M059J (cell line): ENCODE data around the gene SEPTIN10. TPM values are rescaled to one million over a fixed set of nuclear protein-coding genes. Genes with fewer than 3 reads are reported as not detected.
A peak's percentile ranks its signal among the peaks of the same experiment; 100 is the strongest.
"Not testable (repeated sequence)": the region's sequence is repeated elsewhere in the genome, so short reads cannot be mapped to it uniquely, and the experiment has no call there.

Source experiments
- DNase-seq: peaks from one replicate; pipeline ENCODE4 v3.0.0-alpha.2; 2012; ENCODE audit warnings: low read depth
- total RNA-seq: library from RNA; depleted of rRNA; stranded (reverse); fragments of >200 nt; shearing (Covaris generic); gene quantifications from 2 replicates; pipeline ENCODE4 v1.2.3, GENCODE V29; 2014

Gene SEPTIN10
- total RNA-seq, 1 experiment from 2014 or later = 74.5 TPM

DNA sequence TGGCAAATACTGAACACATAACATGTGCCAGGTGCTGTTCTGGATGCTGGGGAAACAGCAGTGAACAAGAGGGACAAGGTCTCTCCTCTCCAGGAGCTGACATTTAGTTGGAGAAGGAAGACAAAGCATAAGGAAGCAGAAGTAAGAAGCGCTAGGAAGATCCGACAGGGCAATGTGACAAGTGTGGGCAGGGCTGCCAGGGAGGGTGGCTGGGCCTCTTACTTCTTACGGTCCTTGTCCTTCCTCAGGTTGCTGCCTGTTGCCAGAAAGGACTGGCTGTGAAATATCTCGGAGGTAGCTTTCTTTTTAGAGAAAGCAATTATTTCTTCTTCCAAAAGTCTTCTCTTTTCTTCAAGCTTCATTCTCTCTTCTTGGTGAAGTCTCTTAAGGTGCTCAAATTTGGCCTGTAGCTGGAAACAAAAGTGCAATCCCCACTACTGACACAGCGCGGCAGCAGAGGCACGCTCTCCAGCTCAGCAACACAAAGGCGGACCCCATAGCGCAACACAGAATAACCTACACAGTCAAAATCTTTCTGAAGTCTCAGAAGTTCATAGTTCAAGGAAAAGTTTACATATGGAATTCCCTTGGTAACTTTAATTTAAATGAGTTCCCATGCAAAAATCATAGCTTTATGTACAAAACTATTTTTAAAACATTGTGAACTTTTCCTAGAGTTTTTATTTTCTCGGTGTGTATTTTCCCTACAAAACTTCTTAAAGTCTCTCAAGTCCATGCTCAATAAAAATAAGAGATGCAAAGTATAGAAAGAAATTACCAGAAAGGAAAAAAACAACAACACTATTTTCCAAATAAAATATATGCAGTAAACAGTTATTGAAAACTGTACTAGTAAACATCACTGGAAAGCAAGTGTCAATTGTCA, 67.7 kb downstream of the SEPTIN10 start:
- peak; percentile 22 for DNase-seq

DNA sequence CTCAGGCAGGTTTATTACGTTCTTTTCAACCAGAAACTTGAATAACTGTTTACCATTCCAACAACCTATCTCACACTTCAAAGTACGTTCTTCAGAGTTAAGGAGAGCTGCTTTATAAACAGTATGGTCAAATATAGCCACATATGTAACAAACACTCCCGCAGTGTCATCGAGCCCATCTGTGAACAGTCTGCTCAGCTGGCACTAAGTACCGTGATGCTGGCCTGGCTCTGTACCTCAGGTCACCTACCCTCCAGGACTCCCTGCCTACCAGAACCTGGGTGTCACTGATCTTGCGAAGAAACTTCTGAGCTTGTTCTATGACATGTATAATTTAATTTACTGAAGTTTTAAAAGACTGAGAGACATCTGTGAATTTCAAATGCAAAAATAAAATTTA, 71.4 kb downstream of the SEPTIN10 start:
- no peak for DNase-seq

DNA sequence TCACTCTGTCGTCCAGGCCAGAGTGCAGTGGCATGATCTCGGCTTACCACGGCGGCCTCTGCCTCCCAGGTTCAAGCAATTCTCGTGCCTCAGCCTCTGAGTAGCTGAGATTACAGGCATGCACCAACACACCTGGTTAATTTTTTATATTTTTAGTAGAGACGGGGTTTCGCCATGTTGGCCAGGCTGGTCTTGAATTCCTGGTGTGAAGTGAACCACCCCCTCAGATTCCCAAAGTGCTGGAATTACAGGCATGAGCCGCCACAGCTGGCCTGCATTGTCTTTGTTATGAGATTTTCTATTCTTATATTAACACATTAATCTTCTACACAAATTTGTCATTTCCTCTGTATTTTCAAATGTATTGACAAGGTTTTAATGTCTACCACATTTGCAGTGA, 75.2 kb downstream of the SEPTIN10 start:
- DNase-seq = no peak

DNA sequence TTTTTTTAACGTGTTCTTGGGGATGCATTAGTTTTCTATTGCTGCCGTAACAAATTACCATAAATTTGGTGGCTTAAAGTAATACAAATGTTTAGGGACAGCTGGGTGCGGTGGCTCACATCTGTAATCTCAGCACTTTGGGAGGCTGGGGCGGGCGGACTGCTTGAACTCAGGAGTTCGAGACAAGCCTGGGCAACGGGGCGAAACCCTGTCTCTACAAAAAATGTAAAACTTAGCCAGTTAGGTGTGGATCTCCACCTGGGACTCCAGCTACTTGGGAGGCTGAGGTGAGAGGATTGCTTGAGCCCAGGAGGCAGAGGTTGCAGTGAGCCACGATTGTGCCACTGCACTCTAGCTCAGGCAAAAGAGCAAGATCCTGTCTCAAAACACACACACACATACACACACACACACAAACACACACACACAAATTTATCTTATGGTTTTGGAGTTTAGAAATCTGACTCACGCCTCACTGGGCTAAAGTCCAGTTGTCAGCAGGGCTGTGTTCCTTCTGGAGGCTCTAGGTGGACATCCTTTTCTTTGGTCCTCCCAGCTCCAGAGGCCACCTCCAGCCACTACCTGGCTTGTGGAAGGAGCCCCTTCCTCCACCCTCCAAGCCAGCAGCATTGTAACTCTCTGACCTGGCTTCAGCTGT, 76.1 kb downstream of the SEPTIN10 start:
- peak; percentile 16 for DNase-seq

DNA sequence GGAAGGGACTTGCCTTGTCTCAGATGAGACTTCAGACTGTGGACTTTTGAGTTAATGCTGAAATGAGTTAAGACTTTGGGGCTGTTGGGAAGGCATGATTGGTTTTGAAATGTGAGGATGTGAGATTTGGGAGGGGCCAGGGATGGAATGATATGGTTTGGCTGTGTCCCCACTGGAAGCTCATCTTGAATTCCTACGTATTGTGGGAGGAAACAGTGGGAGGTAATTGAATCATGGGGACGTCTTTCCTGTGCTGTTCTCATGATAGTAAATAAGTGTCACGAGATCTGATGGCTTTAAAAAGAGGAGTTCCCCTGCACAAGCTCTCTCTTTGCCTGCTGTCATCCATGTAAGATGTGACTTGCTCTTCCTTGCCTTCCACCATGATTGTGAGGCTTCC, 77.2 kb downstream of the SEPTIN10 start:
- DNase-seq = not testable (repeated sequence)

DNA sequence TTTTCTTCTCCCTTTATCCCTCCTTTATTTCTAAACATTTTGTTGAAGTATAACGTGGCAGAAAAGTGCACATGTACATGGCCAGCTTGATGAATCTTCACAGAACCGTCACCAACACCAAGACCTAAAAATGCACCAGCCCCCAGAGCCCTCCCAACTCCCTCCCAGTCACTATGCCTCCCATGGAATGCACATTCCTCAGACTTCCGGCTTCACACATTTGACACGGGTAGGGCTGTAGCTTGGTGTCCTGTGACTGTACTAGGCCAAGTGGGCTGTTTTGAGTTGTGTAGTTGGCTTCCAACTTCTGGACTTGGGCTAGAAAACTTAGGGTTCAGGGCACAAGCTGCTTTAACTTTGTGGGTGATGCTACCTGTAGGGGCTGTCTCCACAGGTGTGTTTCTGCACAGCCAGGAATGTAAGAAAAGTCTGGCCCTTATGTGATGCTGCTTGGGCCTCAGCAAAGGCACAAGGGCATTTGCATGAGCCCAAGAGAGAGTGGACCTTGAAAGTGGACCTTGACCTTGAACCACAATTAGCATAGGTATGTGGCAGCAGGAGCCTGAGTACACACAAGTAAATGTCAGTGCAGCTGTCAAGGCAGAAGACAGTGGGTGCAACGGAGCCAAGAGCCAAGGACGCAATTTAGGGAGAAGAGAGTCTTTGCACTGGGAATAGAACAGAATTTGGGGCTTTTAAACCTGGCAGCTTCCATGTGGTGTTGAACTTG, 78.4 kb downstream of the SEPTIN10 start:
- DNase-seq = no peak

DNA sequence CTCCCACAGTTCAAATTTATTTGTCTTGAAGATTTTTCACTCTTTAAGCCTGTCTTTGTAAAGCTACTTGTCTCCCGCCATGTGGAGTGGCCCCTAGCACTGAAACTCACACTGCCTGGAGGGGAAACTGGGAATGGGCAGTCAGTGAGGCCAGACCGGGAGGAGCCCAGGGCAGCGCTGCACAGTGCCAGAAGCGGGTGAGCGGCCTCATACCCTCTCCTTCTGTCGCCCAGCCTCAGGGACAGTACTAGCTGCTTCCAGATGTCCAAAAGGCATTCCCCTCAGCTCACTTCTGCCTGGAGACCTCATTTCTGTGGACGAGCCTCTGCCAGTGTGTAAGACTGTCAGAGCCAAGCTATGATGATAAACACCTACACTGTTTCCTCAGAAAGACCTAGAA, 79.9 kb downstream of the SEPTIN10 start:
- DNase-seq = no peak

DNA sequence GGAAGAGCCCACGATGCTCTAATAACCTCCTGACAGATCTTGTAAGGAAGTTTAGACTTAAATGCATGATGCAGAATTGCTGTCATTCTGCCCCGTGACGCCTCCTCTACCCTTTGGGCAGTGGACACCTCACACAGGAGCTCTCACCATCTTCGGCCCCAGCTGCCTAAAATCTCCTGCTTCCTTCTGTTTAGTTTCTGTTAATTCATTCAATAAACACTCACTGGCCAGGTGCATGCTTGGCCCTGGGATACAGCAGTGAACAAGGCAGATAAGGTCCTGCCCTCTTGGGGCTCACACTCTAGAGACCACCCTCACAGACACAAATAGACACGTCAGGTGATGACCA, 81.1 kb downstream of the SEPTIN10 start:
- DNase-seq = no peak

DNA sequence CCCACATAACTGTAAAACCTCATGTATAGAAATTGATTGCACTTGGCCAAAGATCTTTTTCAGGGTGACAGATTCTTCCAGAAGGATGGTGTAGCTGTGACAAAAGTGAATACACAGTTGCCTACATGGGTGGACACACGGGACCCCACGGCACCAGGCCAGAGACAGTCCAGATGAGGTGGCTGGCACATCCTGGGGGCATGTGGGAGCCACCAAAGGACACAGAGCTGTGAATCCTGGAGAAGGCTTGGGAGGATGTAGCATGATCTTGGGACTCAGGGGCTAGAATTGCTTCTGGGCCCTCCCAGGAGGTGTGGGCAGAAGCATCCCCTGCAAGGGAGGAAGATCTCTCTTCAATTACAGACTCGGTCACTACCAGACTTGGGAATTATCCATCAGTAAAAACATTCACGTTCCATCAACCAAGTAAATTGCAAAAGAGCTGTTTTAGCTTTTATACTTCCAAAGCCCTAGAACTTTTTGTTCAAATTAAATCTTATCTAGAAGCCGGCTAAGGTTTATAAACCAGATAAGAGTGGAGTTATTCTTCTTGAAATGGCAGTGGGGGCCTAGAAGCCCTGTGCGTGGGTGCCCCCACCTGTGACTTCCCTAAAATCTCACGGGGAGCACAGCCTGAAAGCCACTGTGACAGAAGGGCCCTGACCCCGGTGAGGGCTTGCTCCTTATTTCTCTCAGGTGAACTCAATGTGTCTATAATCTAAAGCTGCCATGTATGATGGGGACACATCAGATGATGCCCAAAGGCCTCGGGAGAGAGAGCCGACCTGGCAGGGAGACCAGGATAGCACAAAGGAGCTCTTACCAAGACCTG, 81.7 kb downstream of the SEPTIN10 start:
- DNase-seq = no peak

DNA sequence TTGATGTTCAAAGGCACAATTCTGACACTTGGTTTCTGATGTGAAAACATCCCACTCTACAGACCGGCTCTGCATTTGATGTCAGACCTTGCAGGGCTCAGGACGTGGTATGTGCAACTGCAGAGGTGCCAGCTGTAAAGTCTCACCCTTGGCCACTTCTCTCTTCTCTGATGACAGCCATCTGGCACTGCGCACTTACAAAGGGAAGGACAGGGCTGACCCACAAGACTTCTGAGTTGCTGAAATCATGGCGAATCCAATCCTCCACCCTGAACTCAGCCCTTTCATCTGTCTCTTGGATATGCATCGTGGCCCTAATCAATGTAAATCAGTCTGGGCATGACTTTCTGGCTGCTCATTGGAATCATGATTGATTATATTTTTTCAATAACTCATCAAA, 82.5 kb downstream of the SEPTIN10 start:
- DNase-seq = no peak

DNA sequence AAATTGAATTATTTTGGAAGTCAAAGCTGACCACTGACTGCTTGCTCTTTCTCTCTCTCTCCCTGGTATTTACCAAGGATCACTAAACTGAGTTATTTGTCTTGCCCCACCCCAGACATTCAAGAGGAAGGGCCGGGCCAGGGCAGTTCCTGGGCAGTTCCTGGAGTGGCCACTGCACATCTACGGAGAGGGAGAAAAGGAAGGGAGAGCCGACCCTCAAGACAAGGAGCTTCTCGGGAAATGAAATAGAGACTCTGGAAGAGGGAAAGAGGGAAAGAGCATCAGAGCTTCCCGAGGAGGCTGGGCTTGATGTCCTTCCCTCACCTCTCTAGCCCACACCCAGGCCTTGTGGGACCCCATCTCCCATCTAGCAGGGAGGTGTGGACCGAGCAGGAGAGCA, 83.1 kb downstream of the SEPTIN10 start:
- DNase-seq = no peak

DNA sequence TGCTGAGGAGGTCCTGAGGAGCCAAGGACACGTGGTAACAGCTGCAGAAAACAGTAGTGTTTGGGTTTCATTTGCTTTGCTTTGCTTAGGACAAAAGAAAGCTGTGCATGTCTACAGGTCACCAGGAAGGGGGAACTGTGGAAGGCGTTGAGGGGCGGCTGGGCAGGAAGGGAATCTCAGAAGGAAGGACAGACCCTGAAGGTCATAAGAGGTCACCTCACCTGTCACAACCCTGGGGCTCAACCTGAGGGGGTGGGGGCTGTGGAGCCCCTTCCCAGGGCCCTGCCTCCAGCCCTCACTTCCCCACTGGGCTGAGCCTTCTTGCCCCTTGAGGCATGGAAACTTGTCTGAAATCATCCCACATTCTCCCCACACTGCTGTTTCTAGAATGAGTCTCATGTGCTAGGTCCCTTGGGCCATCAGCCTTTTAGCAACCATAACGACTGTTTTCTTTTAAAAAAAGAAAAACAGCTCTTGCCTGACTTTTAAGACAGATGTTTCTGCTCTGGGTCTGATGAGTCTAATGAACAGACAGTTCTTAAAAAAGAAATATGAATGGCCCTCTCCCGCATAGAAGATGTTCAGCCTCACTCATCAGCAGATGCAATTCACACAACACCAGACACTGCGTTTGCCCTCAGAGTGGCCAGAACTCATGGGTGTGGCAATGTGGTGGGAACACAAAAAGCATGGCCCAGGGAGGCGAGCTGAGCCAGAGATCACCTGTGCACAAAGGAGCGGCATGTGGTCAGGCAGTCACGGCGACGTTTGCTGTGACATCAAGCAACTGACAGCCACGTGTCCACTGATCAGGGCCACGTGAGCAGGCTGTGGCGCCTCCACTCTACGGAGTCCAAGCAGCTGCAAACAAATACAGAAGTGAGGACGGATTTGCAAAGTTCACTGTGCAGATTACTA, 84.0 kb downstream of the SEPTIN10 start:
- DNase-seq = no peak

DNA sequence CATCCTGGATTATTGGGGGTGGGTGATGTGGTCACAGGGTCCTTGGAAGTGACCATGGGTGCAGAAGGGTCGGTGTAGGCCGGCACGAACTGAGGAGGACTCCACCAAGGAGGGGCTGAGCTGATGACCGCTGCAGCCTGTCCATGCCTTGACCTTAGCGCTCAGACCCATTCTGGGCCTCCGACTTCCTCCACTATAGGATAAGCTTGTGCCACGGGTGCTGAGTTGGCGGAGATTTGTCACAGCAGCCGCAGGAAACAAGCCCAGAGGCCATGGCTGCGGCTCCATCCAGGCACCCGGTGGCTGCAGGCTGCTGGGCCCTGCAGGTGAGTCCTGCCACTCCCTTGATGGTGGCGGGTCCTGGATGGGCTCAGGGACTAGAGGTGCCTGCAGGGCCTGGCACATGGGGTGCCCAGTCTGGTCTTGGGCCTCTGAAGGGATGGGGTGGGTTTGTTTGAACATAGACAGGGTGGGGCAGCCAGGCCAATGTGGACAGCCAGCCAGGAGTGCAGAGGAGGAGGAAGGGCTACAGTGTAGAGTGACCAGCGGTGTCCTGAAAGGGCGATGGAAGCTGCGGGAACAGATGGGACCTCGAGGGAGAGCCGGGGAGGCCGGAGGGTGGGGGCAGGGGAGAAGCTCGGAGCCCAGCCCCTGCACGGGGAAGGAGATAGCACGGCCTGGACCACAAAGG, 84.8 kb downstream of the SEPTIN10 start:
- no peak for DNase-seq

DNA sequence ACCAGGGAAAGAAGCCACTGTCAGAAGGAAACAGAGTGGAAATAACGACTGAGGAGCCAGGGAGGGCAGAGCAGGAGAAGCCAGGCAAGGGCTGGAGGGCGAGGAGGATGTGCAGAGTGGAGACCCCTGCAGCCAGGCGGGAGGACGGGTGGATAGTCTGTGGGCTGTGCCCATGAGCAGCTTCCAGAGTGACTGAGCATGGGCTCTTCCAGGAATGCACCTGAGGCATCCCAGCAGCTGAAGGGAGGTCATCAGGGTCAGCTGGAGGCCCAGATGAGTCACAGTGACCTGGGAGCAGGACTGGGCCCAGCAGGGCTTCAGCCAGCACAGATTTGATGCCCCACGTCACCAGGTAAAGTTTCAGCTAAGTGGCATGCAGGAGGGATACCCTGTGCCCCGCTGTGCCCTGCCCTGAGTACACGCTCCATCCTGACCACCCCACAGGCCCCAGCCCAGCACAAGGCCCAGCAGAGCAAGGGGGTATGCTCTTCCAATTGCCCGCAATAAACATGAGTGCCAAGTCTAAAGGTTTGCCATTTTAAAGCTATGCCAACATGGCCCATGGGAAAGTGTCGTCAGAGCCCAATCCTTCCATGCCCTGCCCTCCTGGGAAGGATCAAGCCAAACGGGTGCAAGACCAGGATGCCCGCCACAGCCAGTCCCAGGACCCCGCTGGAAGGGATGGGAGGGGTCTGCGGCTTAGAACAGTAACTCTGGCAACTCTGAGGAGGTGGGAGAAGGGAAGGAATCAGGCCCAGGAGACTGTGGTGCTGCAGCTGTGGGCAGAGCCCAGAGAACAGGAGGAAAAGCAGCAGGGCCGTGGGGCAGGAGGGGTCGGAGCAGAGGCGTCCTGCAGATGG, 85.7 kb downstream of the SEPTIN10 start:
- peak; percentile 44 for DNase-seq

DNA sequence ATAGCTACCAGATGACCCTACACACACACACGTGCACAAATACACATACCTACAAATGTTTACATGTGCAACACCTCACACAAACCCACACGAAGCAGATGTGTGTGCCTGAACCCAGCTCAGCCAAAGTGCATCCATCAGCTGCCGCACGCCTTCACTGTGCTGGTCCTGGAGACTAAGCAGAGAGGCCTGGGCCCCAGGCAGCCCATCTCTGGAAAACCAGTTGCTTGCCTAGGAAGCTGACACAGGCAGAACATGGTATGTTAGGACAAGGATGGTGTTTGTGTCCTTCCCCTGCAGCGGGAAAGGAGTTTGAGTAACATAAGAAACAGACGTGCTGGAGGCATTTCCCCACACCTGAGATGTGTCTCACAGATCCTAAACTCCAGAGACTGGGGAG, 86.7 kb downstream of the SEPTIN10 start:
- DNase-seq = no peak

DNA sequence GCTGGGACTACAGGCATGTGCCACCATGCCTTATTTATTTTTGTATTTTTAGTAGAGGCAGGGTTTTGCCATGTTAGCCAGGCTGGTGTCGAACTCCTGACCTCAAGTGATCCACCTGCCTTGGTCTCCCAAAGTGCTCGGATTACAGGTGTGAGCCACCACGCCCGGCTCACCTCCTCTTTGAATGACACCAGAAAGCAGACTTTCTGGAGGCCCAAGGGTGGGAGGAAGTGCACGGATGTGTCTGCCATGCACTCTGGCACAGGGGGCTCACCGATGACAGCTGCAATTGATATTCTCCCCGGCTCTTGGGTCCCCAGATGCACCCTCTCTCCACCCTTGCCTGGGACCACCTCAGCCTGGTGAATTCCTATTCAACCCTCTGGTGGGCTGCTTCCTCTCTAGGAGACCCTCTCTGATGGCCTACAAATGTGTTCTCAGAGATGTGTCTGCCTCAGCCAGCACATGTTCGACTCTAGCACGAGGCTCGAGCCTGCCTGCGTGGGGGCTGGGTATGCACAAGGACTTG, 87.3 kb downstream of the SEPTIN10 start:
- no peak for DNase-seq

DNA sequence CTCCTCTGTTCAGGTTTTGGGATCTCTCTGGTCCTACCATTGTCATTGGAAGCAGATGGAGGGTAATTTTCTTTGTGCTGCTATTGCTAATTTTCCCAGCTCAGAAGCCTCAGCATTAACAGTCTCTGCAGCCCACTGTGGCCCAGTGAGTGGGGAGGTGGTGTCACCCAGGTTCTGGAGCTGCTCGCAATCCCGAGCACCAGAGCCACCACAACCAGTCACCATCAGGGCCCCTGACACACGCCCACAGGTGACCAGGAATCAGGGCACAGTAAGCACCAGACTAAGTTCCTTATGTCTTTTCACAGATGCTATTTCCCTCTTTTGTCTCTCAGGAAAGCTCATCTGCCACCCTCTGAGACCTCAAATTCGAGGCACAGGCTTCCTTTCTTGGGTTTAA, 87.9 kb downstream of the SEPTIN10 start:
- no peak for DNase-seq

DNA sequence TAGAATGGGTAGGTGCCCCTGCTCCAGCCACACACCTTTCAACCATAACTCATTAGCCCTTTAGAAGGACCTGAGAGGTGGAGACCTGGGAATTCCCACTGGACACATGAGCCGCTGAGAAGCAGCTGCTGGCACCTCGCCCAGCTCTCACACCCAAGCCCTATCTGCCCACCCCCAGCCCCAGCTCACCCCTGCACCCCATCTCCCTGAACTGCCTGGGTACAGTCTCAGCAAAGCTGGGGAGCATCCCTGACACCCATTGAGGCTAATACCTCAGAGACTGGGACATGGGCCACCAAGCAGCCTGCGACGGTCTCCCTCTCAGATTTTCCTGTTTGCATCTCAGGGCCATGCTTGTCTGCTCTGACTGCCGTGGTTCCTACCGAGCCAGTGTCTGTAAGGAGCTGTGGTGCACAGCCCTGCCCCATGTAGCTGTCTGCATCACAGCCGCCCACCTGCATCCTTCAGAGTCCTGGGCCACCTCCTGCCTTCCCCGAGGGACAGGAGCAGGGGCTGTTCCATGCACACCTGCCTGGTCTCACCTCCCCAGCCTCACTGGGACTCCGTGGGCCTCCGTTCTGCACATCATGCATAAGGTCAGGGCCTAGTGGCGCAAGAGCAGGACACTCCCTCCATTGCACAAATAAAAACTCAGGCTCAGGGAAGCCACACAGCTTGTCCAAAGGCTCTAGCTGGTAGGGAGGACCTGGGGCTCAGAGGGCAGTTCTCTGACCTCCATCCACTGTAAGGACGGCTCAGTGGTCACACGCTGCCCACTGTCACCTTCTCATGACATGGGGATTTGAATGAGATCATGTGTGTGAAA, 90.0 kb downstream of the SEPTIN10 start:
- no peak for DNase-seq
